ENCODE measurements around the gene VSX1.

VSX1 gene

DNA sequence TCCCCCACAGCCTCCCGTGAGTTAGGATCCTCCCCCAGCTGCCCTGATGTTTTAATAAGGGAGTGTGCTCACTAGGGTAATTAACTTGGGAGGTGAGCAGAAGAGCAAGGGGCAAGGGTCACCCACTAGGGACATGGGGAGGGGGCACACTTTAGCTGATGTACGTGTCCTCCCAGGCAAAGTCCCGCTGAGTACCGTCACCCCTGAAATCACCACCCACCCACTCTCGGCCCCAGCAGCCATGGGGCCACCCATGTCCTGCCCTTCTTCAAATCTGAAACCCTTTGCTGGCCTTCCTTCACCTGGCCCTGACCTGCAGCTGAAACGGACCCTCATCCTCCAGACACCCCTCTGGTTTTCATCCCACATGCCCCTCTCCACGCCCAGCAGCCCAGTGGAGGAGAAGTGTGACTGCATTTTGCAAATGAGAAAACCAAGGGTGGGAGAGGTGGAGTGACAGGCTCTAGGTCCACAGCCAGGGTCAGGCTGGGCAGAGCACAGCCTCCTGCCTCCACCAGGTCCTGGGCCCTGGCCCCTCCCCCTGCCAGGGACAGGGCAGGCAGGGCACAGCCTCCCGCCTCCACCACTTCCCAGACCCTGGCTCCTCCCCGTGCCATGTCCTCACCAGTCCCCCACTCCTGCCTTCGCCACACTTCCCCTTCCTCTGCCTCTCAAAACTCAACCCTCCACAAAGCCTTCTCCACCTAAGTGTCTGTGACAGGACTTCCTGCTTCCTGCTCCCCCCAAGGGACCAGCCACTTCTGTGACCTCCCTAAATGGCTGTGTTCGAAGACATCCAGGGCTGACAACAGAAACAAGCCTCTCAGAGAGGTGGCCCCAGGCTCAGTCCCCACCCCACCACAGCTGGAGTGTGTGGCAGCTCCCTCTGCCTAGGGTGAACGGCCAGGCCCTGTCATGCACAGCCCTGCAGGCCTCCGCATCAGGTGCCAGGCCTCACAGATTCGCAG is 39.1 kb downstream of the VSX1 start:
- DNase-seq (ENCODE audit: low spot score) = peak; percentile 85
- TF ChIP-seq, protein P1, sequence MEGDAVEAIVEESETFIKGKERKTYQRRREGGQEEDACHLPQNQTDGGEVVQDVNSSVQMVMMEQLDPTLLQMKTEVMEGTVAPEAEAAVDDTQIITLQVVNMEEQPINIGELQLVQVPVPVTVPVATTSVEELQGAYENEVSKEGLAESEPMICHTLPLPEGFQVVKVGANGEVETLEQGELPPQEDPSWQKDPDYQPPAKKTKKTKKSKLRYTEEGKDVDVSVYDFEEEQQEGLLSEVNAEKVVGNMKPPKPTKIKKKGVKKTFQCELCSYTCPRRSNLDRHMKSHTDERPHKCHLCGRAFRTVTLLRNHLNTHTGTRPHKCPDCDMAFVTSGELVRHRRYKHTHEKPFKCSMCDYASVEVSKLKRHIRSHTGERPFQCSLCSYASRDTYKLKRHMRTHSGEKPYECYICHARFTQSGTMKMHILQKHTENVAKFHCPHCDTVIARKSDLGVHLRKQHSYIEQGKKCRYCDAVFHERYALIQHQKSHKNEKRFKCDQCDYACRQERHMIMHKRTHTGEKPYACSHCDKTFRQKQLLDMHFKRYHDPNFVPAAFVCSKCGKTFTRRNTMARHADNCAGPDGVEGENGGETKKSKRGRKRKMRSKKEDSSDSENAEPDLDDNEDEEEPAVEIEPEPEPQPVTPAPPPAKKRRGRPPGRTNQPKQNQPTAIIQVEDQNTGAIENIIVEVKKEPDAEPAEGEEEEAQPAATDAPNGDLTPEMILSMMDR (IDR thresholded peaks at IDR 0.05; ENCODE audit: borderline replicate concordance, control extremely low read depth, extremely low read depth, insufficient read depth, missing control alignments) = no peak
- in situ Hi-C loops (cut with MboI; ENCODE audit: low sequenced_read_pairs, unreplicated experiment) = no loop called here

DNA sequence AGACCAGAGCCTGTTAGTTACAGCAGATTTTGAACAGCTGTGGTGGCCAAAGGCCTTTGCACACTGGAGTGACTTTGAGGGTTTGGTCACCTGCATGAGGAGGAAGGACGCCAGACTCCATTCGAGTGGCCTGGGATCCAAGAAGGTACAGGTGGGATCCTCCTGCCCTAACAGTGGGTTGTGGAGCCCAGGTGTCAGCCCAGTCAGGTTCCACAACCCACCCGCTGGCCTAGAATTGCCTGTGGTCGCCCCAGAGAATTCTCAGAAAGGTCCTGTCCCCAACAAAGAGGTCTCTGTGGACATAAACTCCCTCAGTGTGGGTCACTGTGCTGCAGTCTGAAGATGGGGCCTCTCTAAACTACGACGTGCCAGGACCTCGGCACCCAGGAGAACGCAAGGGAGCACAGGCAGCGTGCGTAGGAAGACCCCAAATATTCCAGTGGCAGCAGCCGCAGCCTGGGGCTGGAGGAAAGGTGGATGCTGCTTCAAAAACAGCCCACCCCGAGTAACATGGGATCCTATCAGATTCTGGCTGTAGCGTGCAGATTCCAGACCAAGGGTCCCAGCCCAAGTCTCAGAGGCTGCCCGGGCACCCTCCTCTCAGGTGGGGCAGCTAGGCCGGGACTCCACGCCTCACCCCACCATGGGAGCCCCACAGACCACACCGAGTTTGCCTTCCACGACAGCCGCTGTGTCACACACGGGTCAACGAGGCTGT is 40.0 kb downstream of the VSX1 start:
- in situ Hi-C loops (cut with MboI; ENCODE audit: low sequenced_read_pairs, unreplicated experiment) = no loop called here
- no peak for DNase-seq (ENCODE audit: low spot score)

DNA sequence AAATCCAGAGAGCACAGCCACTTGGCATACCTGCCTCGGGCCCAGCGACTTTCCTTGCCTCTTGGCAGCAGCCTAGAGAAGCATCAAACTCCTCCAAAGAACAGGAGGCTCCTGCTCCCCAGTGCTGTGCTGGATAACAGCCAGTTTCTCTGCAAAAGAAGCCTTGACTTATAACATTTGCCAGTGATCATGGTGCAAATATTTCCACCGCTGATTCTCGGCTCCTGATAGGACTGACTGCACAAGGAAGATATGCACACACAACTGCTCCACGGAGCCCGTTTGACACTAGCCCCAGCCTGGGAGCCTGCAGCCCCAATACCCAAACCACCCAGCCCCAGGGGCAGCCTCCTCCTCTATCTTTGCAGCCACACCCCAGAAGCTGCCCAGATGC is 41.5 kb downstream of the VSX1 start:
- TF ChIP-seq, protein P1 (IDR thresholded peaks at IDR 0.05; ENCODE audit: borderline replicate concordance, control extremely low read depth, extremely low read depth, insufficient read depth, missing control alignments) = no peak
- in situ Hi-C loops (cut with MboI; ENCODE audit: low sequenced_read_pairs, unreplicated experiment) = no loop called here
- no peak for DNase-seq (ENCODE audit: low spot score)

More for the DNA sequence above, 40.0 kb downstream of the VSX1 start:
- TF ChIP-seq, protein P1 (IDR thresholded peaks at IDR 0.05; ENCODE audit: borderline replicate concordance, control extremely low read depth, extremely low read depth, insufficient read depth, missing control alignments) = no peak

DNA sequence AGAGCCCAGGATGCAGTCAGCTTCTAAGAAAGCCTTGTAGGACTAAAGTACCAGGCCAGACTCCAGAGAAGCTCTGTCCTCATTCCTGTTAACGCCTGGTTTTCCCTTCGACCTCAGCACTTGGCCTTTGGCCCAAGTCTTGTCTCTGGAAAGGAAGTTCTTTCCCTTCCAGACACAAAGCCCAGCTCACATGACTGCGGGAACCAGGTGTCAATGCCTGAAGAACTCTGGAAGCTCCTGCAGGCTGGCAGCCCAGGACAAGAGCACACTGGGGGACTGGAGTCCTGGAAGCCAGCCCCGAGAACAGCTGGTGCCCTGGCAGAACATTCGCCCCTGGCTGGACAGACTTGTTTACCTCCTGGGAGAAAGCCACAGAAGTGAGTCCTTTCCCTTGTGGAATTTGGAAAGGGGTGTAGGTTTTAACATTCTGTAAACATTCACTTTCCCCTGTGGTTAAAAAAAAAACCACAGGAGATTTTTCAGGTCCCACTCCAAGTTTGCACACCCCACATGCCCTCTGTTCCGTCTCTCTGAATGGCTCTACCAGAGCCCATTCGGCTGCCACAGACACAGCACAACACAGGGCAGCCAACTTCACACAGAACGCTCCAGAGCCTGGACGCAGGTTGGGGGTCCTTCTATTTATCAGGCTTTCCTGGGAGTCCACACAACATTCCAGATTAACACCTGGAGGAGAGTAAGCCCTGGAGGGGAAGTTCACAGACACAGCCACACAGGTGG is 42.1 kb downstream of the VSX1 start:
- TF ChIP-seq, protein P1 (IDR thresholded peaks at IDR 0.05; ENCODE audit: borderline replicate concordance, control extremely low read depth, extremely low read depth, insufficient read depth, missing control alignments) = no peak
- in situ Hi-C loops (cut with MboI; ENCODE audit: low sequenced_read_pairs, unreplicated experiment) = no loop called here
- DNase-seq (ENCODE audit: low spot score) = no peak

DNA sequence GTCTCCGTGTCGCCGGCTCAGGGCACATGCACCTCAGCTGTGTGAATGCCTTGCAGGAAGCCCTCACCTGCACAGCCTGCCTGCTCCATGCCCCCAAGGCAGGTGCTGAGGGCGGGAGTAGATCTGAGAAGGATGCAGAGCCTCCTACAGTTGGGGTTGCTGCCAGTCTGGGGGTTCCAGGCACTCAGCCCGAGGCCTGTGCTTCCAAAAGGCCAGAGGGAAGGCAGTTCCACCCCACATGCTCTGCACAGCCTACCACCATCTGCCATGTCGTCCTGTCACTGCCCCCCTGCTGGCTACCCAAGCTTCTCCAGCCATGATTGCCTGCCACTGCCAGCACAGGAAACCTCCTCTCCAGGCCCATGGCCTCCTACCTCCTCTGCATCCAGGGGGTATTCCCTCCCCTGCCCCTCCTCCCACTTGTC is 43.3 kb downstream of the VSX1 start:
- in situ Hi-C loops (cut with MboI; ENCODE audit: low sequenced_read_pairs, unreplicated experiment) = no loop called here
- no peak for DNase-seq (ENCODE audit: low spot score)
- TF ChIP-seq, protein P1 (IDR thresholded peaks at IDR 0.05; ENCODE audit: borderline replicate concordance, control extremely low read depth, extremely low read depth, insufficient read depth, missing control alignments) = no peak

DNA sequence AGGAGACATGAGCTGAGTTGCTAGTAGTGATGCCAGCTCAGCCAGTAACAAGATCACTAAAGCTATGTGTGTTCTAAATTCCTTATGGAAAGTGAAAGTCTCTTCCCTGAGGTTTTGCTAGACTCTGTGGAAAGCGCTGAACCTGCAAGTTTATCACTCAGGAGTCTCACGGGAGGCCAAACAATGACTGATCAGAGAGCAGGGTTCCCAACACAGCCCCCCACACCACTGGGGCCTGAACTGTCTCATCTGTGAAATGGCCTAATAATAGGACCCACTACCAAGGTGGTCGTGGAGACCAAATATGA is 43.9 kb downstream of the VSX1 start:
- in situ Hi-C loops (cut with MboI; ENCODE audit: low sequenced_read_pairs, unreplicated experiment) = no loop called here
- no peak for DNase-seq (ENCODE audit: low spot score)
- TF ChIP-seq, protein P1 (IDR thresholded peaks at IDR 0.05; ENCODE audit: borderline replicate concordance, control extremely low read depth, extremely low read depth, insufficient read depth, missing control alignments) = no peak

Data from GM13976 (cell line).